Measurements from ENCODE around the gene AMOTL1. TPM values are rescaled to one million over a fixed set of nuclear protein-coding genes. Genes with fewer than 3 reads are reported as not detected.
"Not testable (repeated sequence)": the region's sequence is repeated elsewhere in the genome, so short reads cannot be mapped to it uniquely, and the experiment has no call there.

AMOTL1 gene
- total RNA-seq, 2 donors from 2014 or later = 3.3 to 14.2 TPM

DNA sequence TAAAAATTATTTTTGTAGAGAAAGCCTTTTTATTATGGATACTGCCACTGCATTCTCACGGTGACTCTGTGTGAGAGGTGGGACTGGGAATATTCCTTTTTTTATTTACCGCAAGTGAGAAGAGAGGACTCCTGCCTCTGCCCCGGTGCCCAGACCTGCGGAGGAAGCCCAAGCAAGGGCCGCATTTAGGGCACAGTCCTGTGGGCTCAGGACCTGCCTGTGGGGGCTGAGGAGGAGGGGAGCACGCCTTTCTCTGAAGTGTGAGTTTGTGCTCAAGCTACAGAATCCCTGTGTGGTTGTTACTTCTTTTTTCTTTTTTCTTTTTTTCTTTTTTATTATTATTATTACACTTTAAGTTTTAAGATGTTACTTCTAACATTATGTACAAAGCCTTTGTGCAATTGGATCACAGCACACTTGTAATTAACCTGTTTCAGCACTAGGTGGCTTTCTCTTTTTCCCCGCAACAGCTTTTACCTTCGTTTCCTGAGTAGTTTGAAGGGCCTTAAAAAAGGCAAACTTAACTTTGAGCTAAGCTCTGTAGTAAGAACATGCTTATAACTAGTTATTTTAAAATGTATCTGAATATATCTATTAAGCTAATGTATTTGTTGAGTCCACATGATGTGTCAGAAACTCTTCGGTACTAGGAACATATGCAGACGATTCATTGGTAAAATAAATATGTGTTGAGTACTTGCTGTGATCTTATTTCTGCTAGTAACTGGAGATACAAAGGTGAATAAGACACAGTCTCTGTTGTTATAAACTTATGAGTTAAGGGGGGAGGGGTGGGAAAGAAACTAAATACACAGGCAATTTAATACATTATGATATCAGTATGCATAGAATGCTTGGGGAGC lies 18.3 kb downstream of the AMOTL1 start:
- intact Hi-C loops (cut with DNase I, micrococcal nuclease) = no loop called here
- DNase-seq (no peak), ATAC-seq (peak; percentile 36)

DNA sequence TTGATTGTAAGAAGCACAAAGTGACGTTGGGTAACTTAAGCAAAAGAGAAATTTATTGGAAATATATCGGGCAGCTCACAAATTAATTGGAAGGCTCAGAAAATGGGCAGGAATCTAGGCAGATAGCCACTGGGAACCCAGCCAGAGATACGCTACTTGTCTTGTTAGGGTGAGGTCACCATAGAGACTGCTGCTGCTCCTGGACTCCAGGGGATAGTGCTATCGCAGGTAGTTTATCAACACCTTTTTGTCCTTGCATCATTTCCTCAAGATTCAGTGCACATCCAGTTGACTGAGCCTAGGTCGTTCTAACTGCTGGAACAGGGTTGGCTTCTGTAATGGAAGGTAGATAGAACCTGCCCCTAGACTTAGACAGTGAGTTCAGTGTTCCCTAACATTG lies 19.6 kb downstream of the AMOTL1 start:
- ATAC-seq (peak; percentile 64), DNase-seq (no peak)
- intact Hi-C loops (cut with DNase I, micrococcal nuclease) = no loop called here

DNA sequence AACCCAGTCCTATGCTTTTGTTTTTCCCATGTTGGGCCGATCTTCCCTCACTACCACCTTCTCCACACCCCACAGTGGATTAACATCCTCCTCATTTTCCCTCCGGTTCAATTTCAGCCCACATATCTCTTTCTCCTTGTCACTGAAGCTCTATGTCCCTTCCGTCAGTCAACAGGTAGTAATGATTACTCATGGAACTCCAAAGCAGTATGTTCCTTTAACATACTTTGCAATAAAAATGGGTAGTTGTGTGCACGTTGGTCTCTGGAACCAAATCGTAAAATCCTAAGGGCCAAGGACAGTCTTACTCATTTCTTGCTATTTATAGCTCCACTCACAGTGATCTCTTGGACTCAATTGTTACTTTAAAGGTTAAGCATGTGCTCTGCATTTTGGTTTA lies 20.2 kb downstream of the AMOTL1 start:
- intact Hi-C loops (cut with DNase I, micrococcal nuclease) = no loop called here
- no peak for DNase-seq
- peak; percentile 90 for ATAC-seq

DNA sequence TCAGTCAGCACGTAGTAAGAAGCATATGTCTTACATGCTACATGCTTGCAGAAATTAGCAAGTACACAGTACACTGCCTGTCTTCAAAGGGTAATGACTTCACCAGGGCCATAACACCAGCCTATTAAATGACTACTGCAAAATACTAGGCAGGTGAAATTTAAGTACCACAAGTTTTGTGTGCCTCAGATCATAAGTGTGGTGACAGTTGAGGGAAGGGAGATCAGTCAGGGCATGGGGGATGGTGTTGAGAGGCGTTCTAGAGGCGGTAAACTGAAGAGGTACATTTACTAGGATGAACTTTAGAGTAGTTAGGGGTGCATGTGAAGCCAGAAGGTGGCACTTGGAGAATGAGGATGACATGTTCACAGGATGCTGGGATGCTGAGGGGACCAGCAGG lies 22.0 kb downstream of the AMOTL1 start:
- DNase-seq (no peak), ATAC-seq (no peak)
- intact Hi-C loops (cut with DNase I, micrococcal nuclease) = no loop called here

DNA sequence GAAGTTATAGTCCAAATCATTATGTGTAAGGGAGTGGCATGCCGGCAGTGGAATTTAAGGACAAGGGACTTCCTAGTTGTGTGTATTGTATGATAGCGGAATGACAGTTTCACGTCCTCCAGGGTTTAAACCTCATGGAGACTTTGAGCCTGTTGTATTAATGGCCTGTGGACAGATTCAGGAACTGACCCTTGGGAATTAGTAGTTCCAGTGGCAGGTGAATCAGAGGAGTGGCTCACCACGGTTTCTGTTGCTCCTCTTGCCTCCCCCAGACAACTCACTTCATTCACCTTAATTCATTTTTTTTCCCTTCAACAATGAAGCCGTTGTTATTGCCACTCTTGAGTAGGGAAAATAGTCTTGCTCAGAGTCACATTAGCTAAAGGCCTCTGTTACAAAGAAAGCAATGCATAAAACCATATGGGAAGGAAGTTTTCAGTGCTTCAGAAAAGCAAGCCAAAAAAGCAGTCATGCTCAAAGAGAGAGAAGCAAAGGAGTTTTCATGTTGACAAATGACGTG lies 22.6 kb downstream of the AMOTL1 start:
- ATAC-seq (peak; percentile 38), DNase-seq (no peak)
- intact Hi-C loops (cut with DNase I, micrococcal nuclease) = no loop called here

DNA sequence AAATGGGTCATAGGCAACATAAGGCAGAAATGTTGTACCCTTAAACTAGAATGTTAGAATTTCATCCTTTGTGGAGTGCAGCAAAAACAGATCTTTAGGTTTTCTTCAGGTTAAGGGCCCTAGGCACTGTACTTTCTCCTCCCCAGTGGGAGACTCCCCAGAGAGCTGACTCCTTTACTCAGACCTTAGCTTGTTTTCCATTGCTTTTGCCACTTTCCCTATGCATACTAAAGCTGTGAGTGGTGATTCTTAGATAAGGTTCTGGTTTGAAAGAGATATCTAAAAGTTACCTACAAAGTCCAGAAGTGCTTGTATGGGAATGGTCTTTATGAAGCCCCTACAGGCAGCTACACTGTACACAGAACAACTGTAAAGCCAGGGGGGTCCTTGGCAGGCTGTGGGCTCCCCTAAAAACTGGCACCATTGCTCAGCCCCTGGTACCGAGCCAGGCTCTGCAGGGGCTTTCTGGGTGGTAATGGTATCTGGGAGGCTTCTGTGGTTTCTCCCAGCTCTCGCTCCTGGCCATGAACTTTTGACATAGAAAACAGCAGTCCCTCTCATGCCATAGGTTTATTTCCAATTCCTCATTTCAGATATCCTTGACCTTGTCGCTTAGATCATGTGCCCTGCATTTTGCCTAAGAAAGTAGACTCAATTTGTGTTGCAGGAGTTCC lies 23.2 kb downstream of the AMOTL1 start:
- ATAC-seq (no peak), DNase-seq (no peak)
- intact Hi-C loops (cut with DNase I, micrococcal nuclease) = no loop called here

DNA sequence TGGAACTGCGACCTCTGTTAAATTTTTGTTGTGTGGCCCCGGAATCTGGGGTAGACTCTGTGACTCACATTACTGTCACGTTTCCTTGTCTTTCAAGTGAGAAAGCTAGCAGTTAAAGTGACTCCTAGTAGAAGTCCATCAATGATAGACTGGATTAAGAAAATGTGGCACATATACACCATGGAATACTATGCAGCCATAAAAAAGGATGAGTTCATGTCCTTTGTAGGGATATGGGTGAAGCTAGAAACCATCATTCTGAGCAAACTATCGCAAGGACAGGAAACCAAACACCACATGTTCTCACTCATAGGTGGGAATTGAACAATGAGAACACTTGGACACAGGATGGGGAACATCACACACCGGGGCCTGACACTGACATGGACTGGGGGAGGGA lies 23.8 kb downstream of the AMOTL1 start:
- ATAC-seq; intact Hi-C loops (cut with DNase I, micrococcal nuclease): not testable (repeated sequence)

DNA sequence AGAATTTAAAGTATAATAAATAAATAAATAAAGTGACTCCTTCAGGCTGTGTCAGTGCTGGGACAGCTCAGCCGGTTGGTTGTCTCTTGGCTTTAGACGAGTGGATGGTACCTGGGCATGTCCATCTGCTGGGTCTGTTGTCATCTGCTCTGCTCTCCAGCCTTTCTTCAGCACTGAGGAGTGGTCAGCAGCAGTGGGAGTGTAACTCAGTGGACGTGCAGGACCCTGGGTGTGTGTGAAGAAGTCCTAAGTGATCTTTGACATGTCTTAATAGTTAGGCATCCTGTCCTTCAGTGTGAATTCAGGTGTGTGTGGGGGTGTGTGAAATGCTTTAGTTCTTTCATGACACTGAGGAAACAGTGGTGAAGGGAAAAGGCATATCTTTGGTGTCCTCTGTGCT lies 24.3 kb downstream of the AMOTL1 start:
- no peak for ATAC-seq
- intact Hi-C loops (cut with DNase I, micrococcal nuclease) = no loop called here

More for the DNA sequence above, 23.8 kb downstream of the AMOTL1 start:
- DNase-seq = not testable (repeated sequence)

DNA sequence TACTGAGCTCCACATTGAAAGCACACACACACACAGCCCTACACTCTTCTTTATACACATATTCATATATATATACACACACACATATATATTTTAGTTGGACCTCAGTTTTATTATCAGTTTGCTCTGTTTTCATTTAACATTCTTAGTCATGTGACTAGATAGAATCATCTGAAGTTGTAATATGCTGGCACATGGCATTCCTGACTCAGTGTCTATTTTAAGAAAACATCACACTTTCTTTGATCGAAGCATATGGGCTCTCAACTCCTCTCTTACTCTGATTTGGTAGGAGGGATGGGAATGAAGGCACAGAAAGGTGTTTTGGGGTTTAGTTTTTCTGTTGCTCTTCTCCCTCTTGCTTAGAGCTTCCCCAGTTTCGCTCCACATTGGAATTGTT lies 24.8 kb downstream of the AMOTL1 start:
- intact Hi-C loops (cut with DNase I, micrococcal nuclease) = no loop called here
- no peak for ATAC-seq

More for the DNA sequence above, 24.3 kb downstream of the AMOTL1 start:
- DNase-seq = no peak

DNA sequence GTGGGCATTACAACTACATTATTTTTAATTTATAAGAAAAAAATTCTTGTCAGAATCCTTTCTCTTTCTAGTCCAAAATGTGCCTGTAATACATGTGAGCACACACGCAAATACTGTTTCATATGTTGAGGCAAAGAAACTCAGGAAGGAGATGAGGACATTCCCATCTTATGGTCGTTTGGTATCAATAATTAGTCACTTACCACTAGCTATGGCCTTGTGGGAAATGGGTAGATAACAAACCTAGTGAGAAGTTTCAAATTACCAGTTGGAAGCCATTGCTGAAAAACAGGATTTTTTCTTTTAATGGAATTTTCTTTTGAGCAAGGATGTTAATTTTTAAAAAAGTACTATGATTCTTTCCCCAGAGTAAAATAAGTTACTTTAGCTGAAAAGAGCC lies 25.7 kb downstream of the AMOTL1 start:
- no peak for DNase-seq
- no peak for ATAC-seq
- intact Hi-C loops (cut with DNase I, micrococcal nuclease) = no loop called here

More for the DNA sequence above, 24.8 kb downstream of the AMOTL1 start:
- DNase-seq = no peak

DNA sequence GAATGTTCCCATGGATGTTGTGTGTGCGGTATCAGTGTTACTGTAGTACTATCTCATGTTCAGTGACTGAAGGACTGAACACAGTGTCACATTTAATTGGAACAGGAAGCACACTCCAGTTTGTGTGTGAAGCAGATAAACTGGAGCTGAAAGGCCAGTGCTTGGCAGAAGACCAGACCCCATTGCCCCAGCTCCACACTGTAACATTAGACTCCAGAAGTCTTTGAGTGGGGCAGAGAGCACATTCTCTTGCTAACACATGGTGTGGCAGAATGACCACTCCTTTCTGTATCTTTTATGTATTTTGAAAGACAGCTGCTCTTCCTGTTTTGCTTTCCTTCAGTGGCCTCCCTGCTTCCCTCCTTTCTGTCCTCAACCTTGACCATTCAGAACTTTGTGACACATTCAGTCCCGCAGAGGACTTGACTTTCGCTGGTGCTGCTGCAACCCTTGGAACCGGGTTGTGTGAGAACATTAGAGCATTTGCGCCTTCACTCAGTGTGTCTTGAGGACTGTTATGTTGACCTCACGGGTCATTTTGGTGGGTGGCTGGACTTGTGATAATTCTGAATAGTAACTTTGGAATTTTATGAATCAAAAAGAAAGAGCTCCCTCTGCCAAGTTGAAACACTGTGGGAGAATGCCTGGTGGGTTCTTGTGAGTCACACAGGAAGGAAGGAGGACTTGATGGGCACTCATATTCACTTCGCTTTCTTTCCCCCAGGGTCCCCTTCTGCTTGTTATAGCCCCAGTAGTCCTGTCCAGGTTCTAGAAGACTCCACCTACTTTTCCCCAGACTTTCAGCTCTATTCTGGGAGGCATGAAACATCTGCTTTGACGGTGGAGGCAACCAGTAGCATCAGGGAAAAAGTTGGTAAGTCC lies 26.4 kb downstream of the AMOTL1 start:
- DNase-seq (no peak), ATAC-seq (no peak)
- intact Hi-C loops (cut with DNase I, micrococcal nuclease) = no loop called here

DNA sequence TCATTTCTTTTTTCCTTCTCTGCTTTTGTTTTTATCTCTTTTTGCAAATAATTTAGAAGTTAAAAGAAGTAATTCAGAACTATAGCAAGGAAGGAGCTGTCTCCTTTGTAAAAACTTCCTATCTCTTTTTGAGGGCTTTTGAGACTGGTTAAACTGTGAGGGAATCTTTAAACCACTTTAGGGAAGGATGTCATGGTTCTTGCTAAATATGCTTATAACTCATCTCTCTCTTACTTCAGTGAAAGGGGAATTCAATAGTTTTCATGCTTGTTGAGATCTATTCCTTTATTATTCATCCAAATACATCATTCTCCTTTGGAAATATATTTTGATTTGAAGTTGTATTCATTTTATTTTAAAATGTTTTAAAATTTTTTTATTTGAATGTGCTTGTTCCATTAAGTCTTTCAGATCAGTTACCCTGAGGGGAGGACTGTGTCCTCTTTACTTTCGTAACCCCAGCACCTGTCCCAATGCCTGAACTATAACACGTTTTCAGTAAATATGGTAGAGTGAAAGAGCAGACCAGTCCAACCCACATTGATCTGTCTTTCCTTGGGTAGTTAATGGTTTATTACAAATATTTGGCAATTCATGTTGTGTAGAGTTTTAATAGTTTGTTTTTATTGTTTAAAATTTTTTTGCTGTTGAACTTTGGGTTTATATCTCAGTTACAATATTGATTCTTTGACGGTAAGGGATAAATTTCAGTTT lies 27.5 kb downstream of the AMOTL1 start:
- intact Hi-C loops (cut with DNase I, micrococcal nuclease) = no loop called here
- DNase-seq = no peak
- no peak for ATAC-seq

DNA sequence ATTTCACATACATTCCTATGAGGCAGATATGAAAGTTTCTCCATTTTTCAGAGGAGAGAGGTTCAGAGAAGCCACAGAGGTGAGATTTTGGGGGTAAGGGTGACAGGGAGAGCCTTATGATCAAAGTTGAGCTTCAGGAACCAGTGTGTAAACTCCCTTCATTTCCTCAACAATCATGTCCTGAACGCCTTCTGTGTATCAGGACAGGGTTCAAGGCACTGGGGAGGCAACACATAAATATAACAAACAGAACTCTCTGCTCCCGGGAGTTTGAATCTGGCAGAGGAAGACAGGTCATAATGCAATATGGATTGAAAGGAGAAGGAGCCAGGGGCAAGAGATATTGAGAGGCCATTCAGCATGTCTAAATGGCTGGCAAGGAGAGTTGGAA lies 28.0 kb downstream of the AMOTL1 start:
- ATAC-seq = no peak
- intact Hi-C loops (cut with DNase I, micrococcal nuclease) = no loop called here

DNA sequence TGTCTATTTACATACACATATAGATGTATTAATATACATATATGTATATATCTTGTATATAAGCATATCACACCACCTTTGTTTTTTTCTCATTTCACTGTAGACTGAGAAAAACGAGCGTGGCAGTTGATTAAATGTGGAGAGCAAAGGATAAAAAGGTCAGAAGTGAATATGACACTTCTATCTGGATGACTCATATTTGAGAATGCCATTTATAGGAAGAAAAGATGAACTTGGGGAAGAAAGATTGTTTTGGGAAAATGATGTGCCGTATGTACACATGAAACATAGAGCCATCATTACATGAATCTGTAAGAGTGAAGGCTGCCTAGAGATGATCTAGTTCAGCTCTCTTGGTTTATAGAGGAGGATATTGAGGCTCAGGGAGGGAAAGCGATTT lies 28.7 kb downstream of the AMOTL1 start:
- intact Hi-C loops (cut with DNase I, micrococcal nuclease) = no loop called here
- DNase-seq (no peak), ATAC-seq (no peak)

More for the DNA sequence above, 28.0 kb downstream of the AMOTL1 start:
- no peak for DNase-seq

DNA sequence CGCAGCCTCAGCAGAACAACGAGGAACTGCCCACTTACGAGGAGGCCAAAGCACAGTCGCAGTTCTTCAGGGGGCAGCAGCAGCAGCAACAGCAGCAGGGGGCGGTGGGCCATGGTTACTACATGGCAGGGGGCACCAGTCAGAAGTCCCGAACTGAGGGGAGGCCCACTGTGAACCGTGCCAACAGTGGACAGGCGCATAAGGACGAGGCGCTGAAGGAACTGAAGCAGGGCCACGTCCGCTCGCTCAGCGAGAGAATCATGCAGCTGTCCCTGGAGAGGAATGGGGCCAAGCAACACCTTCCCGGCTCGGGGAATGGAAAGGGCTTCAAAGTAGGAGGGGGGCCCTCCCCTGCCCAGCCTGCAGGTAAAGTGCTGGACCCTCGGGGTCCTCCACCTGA lies 31.6 kb downstream of the AMOTL1 start:
- ATAC-seq = no peak
- DNase-seq = no peak
- intact Hi-C loops (cut with DNase I, micrococcal nuclease) = no loop called here

DNA sequence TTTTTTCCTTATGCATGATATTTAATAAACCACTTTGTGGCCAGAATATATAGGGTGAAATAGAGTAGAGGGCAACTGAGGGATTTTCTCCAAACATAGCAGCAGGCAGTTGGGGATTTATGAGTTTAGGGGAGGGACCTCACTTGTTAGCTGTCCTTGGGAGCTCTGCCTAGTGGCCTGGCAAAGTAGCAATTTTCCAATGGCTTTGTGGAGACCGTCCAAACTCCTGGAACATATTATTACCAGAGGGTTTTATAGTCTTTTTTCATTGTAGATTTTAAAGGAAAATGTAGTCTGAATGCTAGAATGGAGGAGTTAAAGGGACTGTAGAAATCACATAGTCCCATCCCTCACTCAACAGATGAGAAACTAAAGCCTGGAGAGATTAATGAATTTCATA lies 32.3 kb downstream of the AMOTL1 start:
- no peak for DNase-seq
- ATAC-seq = no peak

DNA sequence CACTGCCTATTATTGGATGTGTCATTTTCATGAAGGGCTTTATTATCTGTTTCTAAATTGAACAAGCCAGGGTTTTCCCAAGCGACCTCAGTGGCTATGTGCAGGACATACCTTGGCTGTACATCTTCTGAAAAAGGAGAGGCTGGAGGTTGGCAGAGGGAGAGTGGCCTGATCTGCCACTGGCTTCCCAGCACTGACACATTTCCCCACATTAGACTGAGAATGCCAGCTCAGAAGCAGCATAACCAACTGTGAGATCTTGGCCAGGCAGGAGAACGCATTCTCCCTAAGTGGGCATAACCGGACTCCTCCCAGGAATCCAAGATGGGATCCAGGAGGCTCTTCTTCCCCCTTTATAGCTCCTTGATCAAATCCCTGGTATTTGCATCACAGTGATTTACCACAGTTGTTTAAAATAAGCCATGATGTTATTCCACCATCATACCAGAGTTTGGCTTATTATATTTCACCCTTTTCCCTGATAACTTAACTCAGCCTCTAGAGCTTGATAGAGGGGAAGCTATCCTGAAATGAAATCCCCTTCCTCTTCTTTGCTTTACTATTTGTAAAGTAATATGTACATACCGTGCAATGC lies 33.8 kb downstream of the AMOTL1 start:
- DNase-seq = no peak
- intact Hi-C loops (cut with DNase I, micrococcal nuclease) = no loop called here
- ATAC-seq = no peak

More for the DNA sequence above, 32.3 kb downstream of the AMOTL1 start:
- intact Hi-C loops (cut with DNase I, micrococcal nuclease) = no loop called here

DNA sequence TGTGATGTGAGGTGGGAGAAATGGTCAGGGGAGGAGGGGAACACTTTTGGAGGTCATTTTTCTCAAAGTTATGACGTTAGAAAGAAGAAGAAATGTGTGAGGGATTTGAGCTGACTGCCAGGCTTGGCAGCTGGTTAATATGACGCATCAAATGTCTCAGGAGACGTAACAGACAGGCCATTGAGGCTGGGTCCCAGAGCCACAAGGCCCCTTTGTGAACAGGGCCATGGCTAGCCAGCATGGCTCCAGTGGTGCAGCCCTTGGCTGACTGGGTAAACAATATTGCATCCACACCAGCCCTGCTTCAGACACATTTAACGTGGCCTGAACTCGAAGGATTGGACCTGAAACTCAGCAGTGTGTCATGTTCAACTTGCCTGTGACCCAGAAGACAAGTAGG lies 34.3 kb downstream of the AMOTL1 start:
- DNase-seq (no peak), ATAC-seq (no peak)
- intact Hi-C loops (cut with DNase I, micrococcal nuclease) = no loop called here

Data from left colon (tissue), 2 donors.